Measurements from ENCODE around the gene CARD9.
A peak's percentile ranks its signal among the peaks of the same experiment; 100 is the strongest.
"Not testable (repeated sequence)": the region's sequence is repeated elsewhere in the genome, so short reads cannot be mapped to it uniquely, and the experiment has no call there.

Gene CARD9

DNA sequence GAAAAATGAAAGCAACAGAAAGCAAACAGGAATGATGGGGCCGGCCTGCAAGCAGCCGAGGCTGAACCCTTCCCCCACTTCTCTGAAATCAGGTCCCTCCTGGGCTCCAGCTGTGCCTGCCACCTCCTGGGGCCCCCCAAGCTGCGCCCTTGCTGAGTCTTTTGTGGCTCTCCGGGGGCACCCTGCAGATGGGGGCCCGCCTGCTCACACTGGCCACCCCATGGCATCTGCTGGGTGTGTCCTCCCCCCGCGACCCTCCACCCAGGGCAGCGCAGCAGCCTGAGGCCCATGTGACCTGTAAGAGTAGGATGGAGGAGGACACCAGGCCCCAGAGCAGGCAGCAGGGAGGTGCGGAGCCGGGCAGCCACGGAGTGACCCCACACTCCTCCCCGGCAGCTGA is 40.4 kb downstream of the CARD9 start:
- no peak for DNase-seq

DNA sequence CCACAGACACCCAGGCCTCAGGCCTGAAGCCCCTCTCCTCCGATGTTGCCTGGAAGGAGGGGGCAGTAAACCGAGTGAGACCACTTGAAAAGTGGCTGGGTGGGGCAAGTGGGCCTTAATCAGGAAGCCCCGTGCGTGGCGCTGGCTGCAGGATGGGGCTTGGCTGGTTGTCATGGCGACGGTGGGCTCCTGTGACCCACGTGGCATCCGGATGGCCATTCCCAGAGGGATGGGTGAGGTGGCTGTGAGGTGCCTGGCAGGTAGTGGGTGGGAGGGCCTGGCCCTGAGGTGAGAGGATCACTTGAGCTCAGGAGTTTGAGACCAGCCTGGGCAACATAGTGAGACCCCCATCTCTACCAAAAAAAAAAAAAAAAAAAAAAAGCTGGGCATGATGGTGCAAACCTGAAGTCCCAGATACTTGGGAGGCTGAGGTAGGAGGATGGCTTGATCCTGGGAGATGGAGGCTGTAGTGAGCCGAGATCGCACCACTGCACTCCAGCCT is 40.9 kb downstream of the CARD9 start:
- DNase-seq = no peak

DNA sequence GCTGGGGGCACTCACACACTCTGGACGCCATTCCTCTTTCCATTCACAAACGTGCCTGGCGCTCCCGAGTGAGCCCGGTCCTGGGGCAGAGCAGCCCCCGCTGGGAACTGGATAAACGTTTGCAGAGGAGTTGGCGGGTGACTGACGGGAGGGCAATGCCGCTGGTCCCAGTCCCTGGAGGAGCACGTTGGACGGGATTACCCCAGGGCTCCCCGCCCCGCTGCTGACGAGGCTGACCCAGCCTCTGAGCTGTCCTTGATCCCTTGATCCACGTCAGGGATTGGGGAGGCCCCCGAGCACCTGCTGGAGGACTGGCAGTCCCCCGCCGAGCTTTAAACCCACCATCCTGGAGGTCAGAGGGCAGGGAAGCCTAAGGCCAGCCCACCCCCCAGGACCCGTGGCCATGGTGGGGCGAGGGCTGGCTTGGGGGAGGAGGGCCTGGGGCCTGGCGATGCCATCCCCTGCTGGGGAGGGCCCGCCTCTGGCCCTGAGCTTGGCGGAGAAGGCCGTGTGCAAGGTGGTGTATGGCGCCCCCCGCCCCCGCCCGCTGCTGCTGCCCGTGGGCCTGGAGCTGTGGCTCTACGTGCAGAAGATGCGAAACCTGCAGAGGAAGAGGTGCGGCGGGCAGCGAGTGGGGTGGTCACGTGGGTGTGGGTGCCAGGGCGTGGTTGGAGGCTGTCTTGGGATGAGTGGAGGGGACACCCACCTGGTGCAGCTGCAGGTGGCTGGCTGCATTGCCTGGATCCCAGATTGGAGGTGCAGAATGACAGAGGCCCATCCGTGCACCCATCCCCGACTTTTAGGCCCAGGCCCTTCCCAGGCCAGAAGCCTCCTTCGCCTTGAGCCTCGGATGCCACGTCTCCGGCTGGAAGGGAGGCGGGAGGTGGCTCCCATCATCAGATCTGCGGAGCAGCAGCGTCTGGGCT is 41.6 kb downstream of the CARD9 start:
- no peak for DNase-seq

DNA sequence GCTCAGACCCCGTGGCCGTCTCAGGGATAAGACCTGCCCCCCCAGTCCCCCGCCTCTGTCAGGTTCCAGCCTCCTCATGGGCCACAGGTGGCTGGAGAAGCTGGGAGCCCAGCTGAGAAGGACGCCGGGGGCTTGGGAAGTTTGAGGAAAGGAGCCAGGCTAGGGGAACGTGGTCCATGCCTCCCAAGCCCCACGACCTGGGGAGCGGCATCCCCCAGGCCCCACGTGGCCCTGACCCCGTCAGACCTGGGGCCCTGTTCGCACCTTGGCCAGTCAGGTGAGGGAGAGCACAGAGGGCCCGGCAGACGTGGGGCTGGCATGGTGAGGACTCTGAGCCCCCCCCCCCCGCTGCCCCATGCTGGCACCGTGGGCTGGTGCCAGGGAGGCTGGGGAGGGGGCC is 42.4 kb downstream of the CARD9 start:
- DNase-seq = no peak

DNA sequence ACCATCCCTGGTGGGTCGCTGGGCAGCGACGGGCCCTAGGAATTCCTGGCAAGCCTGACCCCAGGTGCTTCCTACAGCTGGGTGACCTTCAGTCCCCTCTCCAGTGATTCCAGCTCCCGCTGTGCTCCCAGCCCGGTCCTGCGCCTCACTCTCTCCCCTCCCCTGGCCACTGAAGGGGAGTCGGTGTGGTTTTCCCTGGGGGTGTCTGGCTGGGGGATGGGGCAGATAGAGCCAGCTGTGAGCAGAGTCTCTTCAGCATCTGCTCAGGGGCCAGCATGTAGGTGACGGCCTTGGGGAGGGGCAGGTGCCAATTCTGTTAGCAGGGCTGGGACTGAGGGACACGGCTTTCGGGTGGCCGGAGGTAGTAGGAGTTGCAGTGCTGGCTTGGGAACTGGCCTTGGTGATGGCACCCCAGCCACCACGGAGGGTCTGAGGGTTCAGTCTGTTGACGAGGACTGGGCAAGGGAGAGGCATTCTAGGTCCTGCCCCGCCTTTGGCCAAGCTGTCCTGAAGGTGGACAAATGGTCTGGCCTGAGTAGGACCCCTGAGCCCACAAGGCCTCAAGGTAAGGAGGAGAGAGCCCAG is 43.0 kb downstream of the CARD9 start:
- no peak for DNase-seq

DNA sequence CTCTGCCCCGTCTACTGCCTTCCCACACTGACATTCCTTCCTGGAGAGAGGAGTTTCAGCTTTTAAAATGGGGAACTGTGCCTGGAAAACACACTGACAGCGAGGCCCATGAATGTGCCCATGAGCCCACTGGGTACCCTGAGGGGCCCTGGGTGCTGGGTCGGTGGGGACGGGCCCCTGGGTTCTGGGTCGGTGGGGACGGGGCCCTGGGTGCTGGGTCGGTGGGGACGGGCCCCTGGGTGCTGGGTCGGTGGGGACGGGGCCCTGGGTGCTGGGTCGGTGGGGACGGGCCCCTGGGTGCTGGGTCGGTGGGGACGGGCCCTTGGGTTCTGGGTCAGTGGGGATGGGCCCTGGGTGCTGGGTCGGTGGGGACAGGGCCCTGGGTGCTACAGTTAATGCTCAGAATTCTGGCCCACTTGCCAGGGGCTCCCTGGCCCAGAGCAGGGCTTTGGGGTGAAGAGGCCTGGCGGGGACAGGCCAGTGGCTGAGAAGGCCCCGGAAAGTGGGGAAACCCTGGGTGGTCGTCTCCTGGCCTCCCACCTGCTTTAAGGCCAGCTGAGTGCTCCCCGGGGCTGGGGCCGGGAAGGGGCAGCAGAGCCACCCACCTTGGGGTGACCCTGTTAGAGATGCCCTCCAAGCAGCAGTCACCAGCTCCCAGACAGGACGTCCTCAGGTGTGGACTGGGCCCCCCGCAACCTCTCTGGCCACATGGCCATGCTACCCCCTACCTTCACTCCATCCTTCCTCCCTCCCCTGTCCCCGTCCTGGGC is 43.6 kb downstream of the CARD9 start:
- no peak for DNase-seq

DNA sequence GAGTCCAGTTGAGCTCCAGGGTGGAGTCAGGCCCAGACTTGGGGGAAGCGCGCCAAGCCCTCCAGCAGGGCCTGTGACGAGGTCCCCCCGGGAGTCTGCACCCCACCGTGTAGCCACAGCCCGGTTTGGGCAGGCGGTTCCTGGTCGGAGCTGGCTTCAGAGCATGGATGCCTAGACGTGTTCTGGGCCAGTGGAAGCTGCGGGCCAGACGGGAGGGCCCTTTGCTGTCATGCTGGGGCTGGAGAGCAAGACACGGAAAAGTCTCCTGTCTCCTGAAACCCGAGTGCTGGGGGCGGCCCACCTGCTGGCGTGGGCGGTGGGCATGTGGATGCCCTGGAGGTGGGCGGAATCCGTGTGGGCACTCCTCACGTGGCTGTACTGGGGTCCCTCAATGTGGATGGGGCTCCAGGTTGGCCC is 44.2 kb downstream of the CARD9 start:
- no peak for DNase-seq

DNA sequence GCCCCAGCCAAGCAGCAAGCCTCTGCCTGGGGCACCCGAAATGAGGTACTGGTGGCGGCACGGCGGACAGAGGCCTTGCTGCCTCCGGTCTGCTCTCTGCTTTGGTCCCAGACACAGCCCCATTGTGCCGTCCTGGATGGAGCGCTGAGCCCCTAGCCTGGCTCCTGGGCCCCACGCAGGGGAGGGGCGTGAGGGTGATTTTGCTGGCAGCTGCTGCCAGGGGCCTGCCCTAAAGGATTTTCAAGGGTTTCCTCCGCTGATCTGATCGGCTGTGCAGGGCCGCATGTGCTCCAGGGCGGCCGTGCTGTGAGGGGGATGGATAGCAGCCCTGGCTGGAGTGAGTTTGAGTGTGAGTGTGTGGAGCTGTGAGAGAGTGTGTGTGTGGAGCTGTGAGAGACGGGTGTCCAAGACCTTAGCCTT is 44.8 kb downstream of the CARD9 start:
- peak; percentile 36 for DNase-seq

DNA sequence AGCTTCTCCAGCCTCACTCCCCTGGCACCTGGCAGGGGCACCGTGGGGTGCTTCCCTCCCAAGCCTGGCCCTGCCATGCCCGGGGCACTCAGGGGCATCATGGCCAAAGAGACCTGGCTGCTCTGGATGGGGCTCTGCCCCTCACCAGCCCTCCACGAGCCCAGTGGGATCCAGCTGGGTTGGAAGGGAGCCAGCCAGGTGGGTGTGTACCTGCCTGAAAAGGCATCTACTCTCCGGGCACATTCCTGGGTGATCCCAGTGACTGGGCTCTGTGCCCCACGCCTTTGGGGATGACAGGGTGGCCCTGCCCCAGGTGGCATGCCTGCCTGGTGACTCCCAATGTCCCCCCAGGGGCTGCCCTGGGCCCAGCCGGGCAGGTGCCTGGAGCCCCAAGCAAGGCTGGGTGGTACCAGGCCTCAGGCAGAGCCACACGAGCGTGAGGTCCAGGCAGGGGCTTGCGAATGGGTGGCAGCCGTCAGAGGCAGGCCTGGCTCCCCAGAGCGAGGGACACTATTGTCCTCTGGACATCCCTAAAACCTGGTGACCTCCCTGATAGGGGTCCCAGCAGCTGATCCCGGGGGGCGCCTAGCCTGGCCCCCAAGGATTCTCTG is 45.4 kb downstream of the CARD9 start:
- DNase-seq = no peak

DNA sequence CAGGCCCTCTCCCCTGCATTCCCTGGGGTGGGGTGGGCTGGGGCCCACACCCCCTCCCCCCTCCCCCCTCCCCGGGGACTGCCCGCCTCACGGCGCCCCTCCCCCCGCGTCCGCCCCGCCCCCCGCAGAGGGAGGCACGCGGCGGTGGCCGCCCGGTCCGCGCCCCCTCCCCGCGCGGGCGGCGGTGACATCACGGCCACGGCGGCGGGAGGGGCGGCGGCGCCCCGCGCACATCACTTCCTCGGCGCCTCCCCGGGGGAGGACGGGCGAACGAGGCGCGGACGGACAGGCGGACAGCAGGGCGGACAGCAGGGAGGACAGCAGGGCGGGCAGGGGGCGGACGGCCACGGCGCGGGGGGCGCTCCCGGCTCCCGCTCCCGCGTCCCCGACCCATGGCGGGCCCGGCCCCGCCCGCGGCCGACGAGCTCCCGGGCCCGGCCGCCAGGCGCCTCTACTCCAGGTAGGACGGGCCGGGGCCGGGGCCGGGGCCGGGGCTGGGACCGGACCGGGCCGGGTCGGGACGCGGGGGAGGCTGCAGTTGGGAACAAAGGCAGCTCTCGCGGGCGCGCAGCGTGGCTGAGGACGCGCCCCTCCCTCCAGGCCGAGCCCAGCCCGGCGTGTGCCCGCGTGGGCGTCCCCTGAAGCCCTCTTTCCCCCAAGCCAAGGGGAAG is 46.0 kb downstream of the CARD9 start, which contains the start of gene GPSM1:
TSS of gene GPSM1 (plus strand) at position 236 of the 671 bp plus-strand sequence. CDS start at position 393, 157 bp downstream.
- DNase-seq = no peak

DNA sequence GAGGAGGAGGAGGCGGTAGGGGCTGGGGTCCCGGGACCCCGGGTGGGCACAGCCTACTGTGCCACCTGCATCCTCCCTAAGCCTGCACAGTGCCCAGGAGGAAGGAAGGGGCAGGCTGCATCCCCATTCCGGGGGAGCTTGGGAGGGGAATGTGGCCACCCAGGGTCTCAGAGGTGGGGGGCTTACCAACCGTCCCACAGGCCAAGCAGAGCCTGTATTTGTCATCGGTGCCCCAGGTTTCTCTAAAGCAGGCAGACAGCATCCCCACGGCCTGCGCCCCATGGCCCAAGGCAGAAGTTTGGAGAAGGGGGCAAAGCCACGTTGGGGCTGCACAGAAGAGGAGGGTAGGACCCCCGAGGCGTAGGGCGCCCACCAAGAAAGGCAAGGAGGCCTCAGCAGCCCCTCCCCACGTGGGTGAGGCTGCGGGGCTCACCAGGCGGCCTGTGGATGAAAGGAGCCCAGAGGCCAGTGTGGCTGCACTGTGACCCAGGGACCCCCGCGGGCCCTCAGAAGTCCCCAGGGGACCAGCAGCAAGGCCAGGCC is 46.6 kb downstream of the CARD9 start:
- DNase-seq = no peak

DNA sequence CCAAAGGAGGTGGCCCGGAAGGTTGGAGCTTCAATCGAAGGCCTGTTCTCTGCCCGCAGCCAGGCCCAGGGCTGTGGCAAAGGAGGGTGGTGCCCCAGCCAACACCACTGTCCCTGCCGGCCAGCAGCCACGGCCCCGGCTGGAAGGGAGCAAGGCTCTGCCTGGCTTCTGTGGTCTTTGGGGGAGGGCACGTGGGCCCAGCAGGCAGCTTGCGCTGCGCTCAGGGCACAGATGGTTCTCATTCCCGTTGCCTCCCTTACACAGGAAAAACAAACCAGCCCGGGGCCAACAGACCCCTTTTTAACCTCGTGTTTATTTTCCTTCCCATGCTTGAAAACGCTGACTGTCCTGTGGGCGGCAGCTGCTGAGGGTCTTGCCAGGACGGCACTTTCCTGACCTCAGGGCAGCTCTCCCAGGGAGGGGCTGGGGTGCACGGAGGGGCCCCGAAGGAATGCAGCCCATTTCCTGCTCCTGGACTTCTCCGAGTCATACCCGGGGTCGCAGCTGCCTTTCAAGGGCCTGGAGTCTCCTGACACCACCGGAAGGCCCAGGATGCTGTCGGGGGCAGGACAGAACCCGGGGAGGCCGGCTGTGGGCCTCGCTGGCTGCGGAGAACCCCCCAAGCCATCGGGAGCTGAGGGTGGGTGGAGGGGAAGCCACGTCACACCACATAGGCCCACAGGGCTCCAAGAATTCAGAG is 47.3 kb downstream of the CARD9 start:
- DNase-seq = no peak

DNA sequence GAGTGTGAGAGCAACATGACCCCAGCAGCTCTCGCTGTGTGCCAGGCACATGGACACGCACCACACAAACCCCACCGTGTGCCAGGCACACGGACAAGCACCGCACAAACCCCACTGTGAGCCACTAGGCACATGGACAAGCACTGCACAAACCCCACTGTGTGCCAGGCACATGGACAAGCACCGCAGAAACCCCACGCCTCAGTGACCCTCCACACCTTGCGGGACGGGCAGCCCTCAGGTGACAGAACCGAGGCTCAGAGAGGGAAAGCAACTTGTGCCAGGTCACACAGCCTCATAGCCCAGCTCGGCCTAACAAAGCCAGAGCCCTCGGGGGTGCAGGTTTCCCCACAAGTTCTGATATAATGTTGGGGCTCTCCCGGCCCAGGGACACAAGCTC is 48.1 kb downstream of the CARD9 start:
- no peak for DNase-seq

DNA sequence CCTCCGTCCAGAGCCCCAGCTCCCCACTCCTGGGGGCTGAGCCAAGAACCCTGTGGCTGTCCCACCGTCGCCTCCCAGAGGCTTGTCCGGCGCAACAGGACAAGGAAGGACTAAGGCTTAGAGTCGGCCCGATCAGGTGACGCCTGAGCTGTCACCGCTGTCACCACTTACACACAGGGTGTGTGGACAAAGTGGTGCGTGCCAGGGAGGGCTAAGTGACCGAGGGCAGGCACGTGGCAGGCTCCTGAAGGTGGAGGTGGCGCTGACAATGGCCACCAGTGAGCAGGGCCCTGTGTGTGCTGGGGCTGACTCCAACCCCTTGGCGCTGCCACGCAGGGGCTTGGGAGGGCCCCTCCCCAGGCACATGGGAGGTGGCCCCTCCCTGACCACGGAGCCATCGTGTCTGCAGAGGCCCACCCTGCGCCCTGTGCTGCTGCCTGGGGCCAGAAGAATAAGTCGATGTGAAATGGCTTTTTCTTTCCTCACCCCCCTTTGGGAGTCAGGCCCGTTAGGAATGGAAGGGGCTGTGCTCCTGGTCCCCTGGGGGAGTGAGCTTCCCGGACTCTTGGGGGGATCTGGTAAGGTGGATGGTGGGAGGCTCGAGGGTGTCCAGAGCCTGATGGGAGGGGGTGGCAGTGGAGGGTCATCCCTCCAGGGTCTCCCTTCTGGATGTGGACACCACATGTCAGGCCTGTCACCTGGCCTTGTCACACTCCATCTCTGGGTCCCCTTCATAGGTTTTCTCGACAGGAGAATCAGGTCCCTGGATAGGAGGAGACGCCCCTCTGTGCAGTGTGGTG is 48.8 kb downstream of the CARD9 start:
- no peak for DNase-seq

DNA sequence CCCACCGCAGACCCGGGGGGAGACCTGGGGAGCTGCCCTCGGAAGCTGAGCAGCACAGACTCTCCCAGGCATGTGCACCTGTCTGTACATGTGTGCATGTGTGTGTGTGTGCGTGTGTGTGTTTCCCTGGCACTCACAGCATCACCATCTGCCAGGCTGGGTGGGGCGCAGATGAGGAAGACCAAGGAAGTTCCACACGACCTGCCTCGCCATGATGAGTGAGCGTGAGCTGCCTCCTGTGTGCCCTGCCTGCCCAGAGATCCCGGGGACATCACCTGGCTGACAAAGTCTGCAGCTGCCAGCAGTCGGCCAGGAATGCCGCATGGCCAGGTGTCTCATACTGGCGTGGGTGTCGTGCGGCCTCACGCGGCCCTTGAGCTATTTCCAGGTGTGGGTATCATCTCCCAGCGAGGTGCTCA is 50.1 kb downstream of the CARD9 start:
- no peak for DNase-seq

DNA sequence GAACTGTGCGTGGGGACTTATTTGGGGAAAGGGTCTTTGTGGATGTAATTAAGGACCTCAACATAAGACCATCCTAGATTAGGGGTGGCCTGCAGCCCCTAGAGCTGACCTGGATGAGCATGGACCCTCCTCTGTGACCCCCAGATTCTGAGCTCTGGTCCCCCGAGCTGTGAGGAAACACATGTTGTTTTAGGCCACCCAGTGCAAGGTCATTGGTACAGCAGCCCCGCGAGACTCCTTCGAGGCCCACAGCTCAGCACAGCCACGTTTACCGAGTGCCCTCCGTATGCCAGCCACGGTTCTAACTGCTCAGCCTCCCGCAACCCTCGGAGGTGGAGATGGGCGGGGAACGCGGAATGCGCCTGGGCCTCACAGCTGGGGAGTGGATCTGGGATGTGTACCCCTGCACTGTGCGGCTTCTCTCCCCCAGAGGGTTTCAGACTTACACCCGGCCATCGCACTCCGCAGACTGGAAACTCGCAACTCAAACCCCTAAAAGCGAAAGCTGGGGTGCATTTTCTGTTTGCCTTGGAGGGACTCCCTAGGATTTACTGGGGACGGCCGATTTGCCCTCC is 50.6 kb downstream of the CARD9 start:
- no peak for DNase-seq

DNA sequence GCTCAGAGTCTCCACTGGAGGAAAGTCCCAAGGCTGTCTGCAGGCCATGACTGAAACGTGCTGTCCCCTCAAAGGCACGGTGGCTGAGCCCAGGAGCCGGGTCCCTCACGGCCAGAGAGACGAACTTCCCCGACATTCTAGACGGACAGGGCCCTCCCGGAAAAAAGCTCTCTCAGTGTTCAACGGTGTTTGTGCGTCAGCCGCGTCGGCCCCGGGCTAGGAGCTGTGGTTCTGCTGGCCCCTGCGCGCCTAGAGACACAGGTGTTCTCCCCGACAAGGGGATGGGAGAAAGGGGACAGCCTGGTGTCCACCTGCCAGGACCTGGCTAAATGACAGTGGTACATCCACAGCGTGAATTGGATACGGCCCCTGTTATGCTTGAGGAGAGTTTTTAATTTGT is 51.9 kb downstream of the CARD9 start:
- no peak for DNase-seq

DNA sequence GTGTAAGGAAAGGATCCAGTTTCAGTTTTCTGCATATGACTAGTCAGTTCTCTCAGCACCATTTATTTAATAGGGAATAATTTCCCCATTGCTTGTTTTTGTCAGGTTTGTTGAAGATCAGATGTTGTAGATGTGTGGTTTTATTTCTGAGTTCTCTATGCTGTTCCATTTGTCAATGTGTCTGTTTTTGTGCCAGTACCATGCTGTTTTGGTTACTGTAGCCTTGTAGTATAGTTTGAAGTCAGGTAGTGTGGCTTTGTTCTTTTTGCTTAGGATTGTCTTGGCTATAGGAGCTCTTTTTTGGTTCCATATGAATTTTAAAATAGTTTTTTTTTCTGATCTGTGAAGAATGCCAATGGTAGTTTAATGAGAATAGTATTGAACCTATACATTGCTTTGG is 52.5 kb downstream of the CARD9 start:
- DNase-seq = not testable (repeated sequence)

DNA sequence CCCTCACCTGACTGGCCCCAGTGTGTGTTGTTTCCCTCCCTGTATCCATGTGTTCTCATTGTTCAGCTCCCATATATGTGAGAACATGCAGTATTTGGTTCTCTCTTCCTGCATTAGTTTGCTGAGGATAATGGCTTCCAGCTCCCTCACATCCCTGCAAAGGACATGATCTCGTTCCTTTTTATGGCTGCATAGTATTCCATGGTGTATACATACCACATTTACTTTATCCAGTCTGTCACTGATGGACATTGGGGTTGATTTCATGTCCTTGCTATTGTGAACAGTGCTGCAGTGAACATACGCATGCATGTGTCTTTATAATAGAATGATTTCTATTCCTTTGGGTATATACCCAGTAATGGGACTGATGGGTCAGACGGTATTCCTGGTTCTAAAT is 53.5 kb downstream of the CARD9 start:
- DNase-seq = not testable (repeated sequence)

DNA sequence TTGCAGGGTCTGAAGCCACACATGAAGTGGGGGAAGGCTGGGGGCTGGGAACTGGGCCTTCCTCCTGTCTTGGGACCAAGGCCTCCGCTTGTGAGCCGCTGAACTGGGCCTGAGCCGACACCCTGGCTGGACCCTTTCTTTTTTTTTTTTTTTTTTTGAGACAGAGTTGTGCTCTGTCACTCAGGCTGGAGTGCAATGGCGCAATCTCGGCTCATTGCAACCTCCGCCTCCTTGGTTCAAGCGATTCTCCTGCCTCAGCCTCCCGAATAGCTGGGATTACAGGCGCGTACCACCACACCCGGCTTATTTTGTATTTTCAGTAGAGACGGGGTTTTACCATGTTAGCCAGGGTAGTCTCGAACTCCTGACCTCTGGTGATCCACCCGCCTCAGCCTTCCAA is 54.2 kb downstream of the CARD9 start:
- not testable (repeated sequence) for DNase-seq
